Activated CD8-positive, alpha-beta memory T cell treated with anti-CD3 and anti-CD28 coated beads, Interleukin-2, amount 50 U/mL, for 48 hours (primary cell): Measurements from ENCODE around the gene TUBA1C.
"Not testable (repeated sequence)": the region's sequence is repeated elsewhere in the genome, so short reads cannot be mapped to it uniquely, and the experiment has no call there.

Source experiments
- DNase-seq: peaks from one replicate; pipeline ENCODE4 v3.0.0-alpha.2; 2020

TUBA1C gene

DNA sequence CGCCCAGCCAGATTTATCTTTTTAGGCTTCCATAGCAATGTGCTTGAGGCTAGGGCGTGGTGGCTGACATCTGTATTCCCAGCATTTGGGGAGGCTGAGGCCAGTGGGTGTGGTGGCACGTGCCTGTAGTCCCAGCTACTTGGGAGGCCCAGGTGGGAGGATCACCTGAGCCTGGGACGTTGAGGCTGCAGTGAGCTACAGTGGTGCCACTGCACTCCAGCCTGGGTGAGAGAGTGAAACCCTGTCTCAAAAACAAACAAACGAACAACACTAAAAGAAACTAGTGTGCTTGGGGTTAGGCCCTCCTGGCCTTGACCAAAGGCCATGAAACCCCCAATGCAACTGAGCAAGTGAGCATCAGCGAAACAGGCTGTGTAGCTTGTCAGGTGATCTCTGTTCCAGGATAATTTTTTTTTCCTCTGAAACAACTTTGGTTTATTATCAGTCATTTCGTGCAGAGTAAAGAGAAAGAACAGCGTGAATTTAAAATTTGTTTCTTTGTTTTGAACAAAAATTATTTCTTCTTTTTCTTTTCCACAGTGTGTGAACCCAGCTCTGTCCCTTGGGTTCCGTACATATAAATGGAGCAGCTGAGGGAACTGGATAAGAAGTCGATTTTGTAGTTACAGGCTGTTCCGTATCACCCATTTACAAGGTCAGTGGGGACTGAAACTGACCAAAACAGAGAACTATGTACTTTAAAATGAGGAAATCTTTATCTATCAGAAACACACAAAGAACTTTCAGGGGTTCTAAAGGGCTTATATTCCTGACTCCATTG lies 8.8 kb upstream of the TUBA1C start:
- DNase-seq = no peak

DNA sequence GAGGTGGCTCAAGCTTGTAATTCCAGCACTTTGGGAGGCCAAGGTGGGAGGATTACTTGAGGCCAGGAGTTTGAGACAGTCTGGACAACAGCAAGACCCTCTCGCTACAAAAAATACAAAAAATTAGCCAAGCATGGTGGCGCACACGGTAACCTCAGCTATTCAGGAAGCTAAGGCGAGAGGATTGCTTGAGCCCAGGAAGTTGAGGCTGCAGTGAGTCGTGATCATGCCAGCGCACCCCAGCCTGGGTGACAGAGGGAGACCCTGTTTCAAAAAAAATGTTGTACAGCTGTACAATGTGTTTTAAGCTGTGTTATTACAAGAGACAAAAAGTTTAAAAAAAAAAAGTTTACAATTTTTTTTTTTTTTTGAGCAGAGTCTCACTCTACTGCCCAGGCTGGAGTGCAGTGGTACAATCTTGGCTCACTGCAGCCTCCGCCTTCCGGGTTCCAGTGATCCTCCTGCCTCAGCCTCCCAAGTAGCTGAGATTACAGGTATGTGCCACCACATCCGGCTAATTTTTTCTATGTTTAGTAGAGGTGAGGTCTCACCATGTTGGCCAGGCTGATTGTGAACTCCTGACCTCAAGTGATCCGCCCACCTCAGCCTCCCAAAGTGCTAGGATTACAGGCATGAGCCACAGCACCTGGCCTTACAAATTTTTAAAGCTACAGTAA lies 7.2 kb upstream of the TUBA1C start:
- not testable (repeated sequence) for DNase-seq

DNA sequence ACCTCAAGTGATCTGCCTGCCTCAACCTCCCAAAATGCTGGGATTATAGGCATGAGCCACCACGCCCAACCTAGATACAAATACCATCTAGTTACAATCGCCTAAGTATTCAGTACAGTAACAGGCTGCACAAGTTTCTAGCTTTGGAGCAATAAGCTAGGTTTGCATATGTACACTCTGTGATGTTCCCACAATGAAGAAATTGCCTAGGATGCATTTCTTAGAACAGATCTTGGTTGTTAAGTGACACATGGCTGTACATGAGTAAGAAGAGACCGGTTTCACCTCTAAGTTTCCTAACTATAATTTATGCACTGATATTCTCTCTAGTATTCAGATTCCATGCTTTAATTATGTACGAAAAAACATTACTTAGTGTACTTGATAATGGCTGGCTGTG lies 5.4 kb upstream of the TUBA1C start:
- DNase-seq = no peak

DNA sequence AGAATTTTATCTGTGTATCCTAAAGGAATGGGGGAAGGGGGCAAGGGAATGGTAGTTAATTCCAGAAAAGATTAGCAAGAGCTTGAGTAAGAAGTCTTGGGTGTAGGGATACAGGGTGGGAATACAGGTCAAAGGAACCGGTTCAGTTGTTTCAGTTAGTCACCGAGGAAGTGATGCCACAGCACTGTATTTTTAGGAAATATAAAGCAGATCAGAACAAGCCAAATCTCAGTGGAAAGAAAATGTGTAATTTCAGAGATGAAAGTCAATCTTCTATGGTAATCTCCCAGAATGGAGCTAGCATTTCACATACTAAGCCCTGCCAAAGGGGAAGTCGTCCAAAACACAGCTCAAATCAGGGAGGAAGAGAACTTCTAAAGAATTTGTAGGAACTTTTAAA lies 4.7 kb upstream of the TUBA1C start:
- no peak for DNase-seq

DNA sequence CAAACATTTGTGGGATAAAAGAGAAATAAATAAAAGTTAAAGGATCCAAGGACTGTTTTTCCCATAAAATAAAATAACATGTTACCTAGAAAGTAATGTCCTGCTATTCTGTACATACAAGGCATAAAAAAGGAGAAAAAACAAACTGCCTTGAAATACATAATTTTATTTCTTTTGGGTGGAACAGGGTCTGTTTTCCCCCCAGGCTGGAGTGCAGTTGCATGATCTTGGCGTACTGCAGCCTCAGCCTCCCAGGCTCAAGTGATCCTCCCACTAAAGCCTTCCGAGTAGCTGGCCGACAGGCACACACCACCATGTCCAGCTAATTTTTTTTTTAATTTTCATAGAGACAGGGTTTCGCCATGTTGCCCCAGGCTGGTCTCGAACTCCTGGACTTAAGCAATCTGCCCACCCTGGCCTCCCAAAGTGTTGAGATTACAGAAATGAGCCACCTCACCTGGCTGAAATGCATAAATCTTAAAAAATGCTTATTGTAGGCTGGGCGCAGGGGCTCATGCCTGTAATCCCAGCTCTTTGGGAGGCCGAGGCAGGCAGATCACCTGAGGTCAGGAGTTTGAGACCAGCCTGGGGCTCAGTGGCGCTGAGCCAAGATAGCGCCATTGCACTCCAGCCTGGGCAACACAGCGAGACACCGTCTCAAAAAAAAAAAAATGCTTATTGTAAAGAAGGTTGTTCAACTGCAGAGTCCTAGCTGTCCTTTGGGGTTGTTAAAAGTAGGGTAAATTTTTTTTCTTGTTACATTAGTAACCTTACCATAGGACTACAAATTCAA lies 4.1 kb upstream of the TUBA1C start:
- no peak for DNase-seq

DNA sequence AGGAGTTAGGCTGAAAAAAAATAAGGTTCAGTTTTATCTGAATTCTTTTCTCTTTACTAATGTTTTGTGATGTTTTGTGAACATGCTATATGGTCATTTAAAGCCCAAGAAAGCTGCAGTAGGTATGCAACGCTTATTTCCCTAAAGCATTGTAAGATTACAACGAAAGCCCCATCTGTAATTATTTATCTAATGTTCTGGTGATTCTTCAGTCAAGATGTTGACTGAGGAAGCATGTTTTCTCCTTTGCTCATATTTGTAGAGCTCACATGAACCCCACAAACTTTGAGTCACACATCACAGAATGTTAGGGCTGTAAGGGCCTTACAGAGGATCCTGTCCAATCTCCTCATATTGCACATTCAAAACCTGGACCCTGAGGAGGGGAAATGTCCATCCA lies 3.2 kb upstream of the TUBA1C start:
- DNase-seq = no peak

DNA sequence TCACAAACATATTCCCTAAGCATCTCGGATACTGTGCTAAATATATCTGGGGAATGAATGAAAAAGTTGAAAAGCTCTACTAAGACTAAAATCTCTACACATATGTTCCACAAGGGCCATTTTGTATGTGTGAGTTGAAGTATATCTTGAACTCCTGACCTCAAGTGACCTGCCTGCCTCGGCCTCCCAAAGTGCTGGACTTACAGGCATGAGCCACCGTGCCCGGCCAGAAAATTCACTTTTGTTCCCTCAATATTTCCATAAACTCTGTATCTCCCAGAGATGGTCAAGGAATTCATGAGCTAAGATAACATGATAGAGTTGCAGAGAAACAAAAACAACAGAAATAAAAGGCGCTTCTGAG lies 1.5 kb upstream of the TUBA1C start:
- DNase-seq = no peak

DNA sequence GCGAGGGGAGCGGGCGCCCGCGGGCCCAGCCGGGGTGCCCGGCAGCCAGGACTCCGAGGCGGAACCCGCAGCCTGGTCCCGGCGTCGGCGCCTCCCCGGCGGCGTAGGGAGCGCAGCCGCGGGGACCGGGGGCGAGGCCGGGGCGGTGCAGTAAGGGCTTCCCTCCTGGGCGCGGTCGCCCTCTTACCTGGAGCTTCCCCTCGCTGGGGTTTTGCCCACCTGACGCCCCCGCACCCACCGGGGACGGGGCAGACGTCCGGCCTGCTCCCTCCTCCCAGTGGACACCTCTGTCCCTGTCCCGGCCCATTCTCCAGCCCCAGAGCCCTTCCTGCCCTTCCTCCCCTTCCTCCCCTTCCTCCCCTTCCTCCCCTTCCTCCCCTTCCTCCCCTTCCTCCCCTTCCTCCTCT lies 413 bp upstream of the TUBA1C start:
- peak; percentile 80 for DNase-seq

DNA sequence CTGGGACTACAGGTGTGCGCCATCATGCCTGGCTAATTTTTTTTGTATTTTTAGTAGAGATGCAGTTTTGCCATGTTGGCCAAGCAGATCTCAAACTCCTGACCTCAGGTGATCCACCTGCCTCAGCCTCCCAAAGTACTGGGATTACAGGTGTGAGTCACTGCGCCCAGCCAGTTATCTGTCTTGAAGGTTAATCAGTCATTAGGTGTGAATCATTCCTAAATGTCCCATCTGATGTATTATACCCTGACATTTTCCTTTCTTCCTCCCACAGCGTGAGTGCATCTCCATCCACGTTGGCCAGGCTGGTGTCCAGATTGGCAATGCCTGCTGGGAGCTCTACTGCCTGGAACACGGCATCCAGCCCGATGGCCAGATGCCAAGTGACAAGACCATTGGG lies 4.3 kb downstream of the TUBA1C start:
- not testable (repeated sequence) for DNase-seq

DNA sequence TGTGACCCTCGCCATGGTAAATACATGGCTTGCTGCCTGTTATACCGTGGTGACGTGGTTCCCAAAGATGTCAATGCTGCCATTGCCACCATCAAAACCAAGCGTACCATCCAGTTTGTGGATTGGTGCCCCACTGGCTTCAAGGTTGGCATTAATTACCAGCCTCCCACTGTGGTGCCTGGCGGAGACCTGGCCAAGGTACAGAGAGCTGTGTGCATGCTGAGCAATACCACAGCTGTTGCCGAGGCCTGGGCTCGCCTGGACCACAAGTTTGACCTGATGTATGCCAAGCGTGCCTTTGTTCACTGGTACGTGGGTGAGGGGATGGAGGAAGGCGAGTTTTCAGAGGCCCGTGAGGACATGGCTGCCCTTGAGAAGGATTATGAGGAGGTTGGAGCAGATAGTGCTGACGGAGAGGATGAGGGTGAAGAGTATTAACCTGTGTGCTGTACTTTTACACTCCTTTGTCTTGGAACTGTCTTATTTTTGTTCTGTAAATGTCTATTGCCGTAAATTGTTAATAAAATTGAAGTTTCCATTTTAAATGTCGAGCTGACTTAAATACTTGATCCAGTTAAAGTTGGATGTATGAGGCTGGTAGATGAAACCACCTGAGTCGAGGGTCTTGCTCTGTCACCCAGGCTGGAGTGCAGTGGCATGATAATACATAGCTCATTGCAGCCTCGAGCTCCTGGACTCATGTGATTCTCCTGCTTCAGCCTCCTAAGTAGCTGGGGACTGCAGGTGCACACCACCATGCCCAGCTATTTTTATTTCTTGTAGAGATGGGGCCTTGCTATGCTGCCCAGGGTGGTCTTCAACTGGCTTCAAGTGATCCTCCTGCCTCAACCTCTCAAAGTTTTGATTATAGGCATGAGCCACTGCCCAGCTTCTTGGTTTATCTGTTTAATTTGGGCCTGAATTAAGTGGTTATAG lies 8.2 kb downstream of the TUBA1C start:
- no peak for DNase-seq

DNA sequence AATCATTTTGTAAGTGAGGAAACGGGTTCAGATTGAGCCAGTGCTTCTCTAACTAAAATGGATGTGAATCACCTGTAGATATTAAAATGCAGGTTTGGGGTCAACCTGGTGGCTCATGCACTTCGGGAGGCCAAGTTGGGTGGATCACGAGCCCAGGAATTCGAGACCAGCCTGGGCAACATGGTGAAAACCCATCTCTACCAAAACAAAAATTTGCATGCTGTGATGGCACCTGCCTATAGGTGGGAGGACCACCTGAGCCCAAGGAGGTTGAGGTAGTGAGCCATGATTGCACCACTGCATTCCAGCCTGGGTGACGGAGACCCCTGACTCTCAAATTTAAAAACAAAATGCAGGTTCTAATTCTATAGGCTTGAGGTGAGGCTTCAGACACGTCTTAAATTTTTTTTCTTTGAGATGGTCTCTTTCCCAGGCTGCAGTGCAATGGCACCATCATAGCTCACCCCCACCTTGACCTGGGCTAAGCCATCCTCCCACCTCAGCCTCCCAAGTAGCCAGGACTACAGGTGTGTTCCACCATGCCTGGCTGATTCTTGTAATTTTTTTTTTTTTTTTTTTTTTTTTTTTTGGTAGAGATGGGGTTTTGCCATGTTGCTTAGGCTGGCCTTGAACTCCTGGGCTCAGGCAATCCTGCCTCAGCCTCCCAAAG lies 9.0 kb downstream of the TUBA1C start:
- no peak for DNase-seq

DNA sequence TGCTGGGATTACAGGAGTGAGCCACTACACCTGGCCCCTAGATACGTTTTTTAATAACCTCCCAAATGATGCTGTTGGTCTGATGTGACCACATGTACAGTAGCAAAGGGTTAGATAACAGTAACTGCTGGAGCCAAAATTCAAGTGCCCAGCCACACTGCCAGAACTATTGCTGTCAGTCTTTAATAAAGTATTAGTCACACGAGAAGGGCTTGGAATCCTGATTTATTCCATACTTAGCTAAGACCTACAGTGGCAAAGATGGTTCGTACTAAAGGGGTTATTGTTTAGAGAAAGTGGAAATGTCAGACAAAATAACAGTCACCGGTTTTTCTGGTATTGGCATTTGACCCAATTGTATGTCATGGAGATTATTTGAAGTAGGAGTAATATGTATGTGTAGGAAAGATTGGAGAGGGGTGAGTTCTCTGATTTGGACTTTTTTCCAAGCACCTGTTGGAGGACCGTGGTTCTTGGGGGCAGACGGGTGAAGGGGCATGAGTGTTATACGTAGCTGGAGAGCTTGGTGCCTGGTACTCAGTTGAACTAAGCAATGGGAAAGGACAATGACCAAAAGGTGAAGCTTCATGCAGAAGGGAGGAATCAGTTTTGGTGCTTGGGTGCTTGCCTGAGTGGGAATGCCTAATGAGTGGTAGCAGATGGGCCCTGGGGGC lies 9.7 kb downstream of the TUBA1C start:
- no peak for DNase-seq

DNA sequence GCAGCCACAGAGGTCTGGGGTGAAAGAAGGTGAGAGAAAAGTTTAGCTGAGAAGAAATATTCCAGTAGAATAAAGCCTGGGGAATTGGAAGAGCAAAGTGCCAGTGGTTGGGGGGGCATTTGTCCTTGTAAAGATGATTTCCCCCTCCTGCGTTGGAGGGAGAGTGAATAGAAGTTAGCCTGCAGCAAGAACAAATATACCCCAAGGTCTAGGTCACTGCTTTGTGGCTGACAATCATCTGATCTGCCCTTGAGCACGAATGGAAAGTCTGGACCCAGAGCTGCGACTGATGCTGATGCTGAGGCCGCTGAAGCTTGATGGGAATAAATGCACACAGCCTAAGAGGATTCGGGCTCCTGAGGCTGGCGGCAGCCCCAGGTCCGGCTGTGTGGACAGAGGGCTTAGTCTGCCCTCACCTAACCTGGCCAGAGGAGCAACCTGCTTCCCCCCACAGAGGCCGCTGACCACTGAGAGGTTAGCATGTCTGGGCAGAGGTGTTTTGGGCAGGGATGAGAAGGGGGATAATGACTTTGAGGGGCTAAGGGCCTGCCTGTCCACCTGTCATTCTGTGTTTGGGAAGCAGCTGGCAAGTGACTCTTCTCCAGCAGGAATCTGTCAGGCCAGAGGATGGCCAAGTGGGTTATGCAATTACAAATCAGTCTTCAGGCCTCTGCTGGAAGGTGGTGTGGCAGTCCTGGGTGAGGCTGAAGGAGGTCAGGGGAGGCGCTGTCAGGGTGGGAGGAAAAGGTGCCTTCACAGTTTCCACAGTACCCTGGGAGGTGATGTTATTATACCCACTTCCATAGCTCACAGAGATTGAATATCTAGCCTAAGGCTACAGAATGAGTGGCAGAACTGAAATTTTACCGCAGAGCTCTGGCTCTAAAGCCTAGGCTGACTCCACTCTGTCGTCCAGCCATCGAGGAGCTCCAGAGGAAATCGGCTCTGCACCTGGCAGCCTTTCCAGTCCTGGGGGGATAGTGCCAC lies 11.7 kb downstream of the TUBA1C start:
- DNase-seq = no peak

DNA sequence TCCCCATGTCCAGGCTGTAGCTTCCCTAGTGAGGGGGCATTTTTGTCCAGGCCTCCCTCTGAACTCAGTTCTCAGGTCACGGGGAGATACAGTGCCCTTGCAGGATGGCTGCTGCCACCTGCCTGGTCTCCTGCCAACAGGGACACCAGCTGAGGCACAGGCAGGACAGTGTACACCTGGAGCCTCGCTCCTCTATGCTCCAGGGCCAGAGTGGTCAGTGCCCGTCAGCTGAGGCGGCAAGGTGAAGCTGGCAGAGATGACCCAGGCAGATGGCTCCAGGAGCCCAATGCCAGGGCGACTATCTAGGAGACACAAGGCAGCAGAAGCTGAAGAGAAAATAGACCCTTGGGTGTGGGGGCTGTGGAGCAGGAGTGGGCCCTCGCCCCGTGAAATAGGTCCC lies 12.6 kb downstream of the TUBA1C start:
- DNase-seq = no peak

DNA sequence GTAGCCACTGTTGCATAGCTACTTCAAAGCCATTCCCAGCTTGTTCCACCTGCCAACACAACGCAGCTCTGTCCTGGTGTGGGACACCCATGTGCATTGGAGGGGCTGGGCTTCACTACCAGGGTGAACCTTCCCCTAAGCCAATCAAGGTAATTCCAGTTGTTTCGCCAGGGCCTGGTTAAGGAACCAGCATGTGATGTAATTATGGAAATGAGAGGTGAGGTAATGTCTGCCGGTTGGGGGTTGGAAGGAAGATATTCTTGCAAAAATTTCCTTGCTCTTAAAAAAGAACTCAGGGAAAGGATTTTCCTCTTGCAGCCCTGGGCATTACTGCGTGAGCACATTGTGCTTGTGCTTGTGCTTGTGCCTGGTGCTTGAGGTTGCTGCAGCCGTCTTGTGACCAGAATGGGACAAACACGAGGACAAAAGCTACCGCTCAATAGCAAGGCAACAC lies 14.9 kb downstream of the TUBA1C start:
- no peak for DNase-seq

DNA sequence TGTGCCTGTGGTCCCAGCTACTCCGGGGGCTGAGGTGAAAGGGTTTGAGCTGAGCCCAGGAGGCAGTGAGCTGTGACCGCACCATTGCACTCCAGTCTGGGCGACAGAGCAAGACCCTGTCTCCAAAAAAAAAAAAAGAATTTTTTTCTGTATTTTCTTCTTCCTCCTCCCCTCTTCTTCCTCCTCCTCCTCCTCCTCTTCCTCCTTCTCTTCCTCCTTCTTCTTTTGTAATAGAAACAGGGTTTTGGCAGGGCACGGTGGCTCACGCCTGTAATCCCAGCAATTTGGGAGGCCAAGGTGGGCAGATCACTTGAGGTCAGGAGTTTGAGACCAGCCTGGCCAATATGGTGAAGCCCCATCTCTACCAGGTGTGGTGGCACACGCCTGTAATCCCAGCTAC lies 15.7 kb downstream of the TUBA1C start:
- not testable (repeated sequence) for DNase-seq

DNA sequence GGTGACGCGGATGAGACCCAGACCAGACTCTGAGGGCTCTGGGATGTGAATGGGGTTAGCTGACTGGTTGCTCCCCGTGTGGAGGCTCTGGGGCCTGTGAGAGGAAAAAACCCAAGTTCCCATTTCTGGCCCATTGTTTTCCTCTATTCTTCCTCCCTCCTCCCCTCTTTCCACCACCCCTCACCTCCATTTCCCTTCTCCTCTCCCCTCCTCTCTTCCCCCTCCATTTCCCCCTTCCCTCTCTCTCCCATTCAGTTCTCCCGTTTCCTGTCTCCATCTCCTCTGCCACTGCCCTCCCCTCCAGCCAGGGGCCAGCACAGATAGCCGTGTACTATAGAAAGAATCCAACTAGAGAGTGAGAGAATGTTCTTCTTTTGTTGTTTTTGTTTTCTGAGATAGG lies 17.4 kb downstream of the TUBA1C start:
- DNase-seq = no peak

DNA sequence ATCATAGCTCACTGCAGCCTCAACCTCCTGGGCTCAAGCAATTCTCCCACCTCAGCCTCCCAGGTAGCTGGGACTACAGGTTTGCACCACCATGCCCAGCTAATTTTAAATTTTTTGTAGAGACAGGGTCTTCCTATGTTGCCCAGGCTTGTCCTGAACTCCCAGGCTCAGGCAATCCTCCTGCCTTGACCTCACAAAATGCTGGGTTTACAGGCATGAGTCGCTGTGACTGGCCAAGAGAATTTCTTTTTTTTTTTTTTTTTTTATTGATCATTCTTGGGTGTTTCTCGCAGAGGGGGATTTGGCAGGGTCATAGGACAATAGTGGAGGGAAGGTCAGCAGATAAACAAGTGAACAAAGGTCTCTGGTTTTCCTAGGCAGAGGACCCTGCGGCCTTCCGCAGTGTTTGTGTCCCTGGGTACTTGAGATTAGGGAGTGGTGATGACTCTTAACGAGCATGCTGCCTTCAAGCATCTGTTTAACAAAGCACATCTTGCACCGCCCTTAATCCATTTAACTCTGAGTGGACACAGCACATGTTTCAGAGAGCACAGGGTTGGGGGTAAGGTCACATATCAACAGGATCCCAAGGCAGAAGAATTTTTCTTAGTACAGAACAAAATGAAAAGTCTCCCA lies 18.0 kb downstream of the TUBA1C start:
- not testable (repeated sequence) for DNase-seq

DNA sequence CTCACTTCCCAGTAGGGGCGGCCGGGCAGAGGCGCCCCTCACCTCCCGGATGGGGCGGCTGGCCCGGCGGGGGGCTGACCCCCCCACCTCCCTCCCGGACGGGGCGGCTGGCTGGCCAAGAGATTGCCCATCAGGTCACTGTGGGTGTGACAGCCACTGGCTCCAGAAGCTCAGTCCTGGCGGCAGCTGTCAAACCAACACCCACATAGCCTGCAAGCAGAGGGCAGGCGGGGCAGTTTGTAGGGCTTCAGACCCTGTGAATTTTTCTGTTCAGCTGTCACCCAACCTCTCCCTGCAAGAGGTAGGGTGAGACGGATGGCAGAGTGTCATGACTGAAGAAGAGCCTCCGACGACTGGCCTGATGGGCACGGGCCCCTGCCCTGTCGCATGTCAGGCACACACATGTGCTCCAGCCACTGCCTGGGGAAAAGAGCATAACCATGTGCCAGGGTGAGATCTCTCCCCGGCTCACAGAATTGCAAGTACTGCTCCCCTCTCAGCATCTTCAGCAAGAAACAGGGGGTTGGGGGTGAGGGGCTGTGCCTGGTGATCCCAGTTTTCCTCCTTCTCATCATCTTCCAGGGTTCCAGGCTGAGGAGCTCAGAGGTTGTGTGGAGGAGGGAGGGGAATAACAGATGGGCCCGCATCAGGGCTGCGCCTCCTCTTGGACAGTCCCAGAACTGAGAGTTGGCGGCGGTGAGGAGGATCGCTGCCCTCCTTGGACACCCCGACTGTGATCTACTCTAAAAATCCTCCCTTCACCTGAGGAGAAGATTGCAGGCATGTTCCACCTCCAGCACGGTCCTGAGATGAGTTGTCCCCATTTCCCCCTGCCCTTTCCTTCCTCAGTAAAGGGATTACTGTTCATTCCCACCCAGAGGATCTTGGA lies 18.9 kb downstream of the TUBA1C start:
- no peak for DNase-seq
